ENCODE data around the gene MRPS23.
A peak's percentile ranks its signal among the peaks of the same experiment; 100 is the strongest.

MRPS23 gene

GRCh38 chr17:57881783-57882351 lies 32.0 kb upstream of the MRPS23 start:
- WGBS, 2 donors (ENCODE audit: extremely low coverage in 2 of 2, insufficient read length in 2 of 2, insufficient replicate concordance in 1 of 2) = no CpG with 5 or more reads among the region's 9 CpGs
- H2BK12ac ChIP-seq (ENCODE audit: low read length) = no peak overlapping the region
- H3K14ac ChIP-seq (ENCODE audit: low read length) = peak overlapping the region; percentile 58
- H3K4me3 ChIP-seq (ENCODE audit: low read length in 2 of 2) = no peak overlapping the region
- H3K4me1 ChIP-seq (ENCODE audit: control insufficient read depth in 2 of 2, insufficient read depth in 1 of 2, low read depth in 1 of 2, low read length in 2 of 2) = peaks cover 10 to 13% of the 10 kb centered on the region in 2 donors
- H2AK5ac ChIP-seq (ENCODE audit: low read depth, low read length) = peak overlapping the region; percentile 80
- H4K8ac ChIP-seq (ENCODE audit: low read depth, low read length) = no peak overlapping the region
- H2BK15ac ChIP-seq (ENCODE audit: low read length) = peak overlapping the region; percentile 83
- H3K9me3 ChIP-seq (replicated peaks in 1 of 2; ENCODE audit: control insufficient read depth in 2 of 2, insufficient read depth in 1 of 2, low read depth in 1 of 2, low read length in 2 of 2) = peaks cover 2 to 16% of the 10 kb centered on the region in 2 donors
- H3K27me3 ChIP-seq (ENCODE audit: control insufficient read depth in 3 of 3, insufficient read depth in 3 of 3, low read depth in 1 of 3, low read length in 3 of 3) = no peaks in the 10 kb centered on the region
- peak overlapping the region; percentile 50 for H3K18ac ChIP-seq (ENCODE audit: low read length)
- H3K4me2 ChIP-seq (ENCODE audit: insufficient read depth, low read length, poor library complexity, severe bottlenecking) = no peak overlapping the region
- DNase-seq (ENCODE audit: low spot score) = no peak
- H2BK5ac ChIP-seq (ENCODE audit: low read length) = no peak overlapping the region
- no peak overlapping the region for H3K23ac ChIP-seq (ENCODE audit: low read depth, low read length, poor library complexity)
- H2AFZ ChIP-seq (ENCODE audit: low read length) = no peak overlapping the region
- H3K27ac ChIP-seq (replicated peaks; ENCODE audit: low read length) = no peak overlapping the region
- H3K9ac ChIP-seq (ENCODE audit: low read depth, low read length, poor library complexity) = no peak overlapping the region
- H3K4ac ChIP-seq (ENCODE audit: low read length) = no peak overlapping the region
- no peak overlapping the region for H4K91ac ChIP-seq (ENCODE audit: low read depth, low read length, poor library complexity)
- peaks cover 12 to 89% of the 10 kb centered on the region in 2 donors for H3K36me3 ChIP-seq (replicated peaks in 1 of 2; ENCODE audit: control insufficient read depth in 2 of 2, insufficient read depth in 2 of 2, low read length in 2 of 2)
- H3K79me1 ChIP-seq (ENCODE audit: low read depth, low read length) = no peaks in the 10 kb centered on the region
- H2BK120ac ChIP-seq (ENCODE audit: low read depth, low read length) = no peak overlapping the region

GRCh38 chr17:57881143-57881542 lies 31.3 kb upstream of the MRPS23 start:
- H3K27me3 ChIP-seq (ENCODE audit: control insufficient read depth in 3 of 3, insufficient read depth in 3 of 3, low read depth in 1 of 3, low read length in 3 of 3) = no peaks in the 10 kb centered on the region
- peaks cover 13 to 18% of the 10 kb centered on the region in 2 donors for H3K4me1 ChIP-seq (ENCODE audit: control insufficient read depth in 2 of 2, insufficient read depth in 1 of 2, low read depth in 1 of 2, low read length in 2 of 2)
- H4K8ac ChIP-seq (ENCODE audit: low read depth, low read length) = no peak overlapping the region
- H3K4ac ChIP-seq (ENCODE audit: low read length) = peak overlapping the region; percentile 24
- no peak overlapping the region for H2AFZ ChIP-seq (ENCODE audit: low read length)
- no peak overlapping the region for H2BK12ac ChIP-seq (ENCODE audit: low read length)
- H3K9ac ChIP-seq (ENCODE audit: low read depth, low read length, poor library complexity) = peak overlapping the region; percentile 61
- no peak overlapping the region for H2BK120ac ChIP-seq (ENCODE audit: low read depth, low read length)
- peak overlapping the region; percentile 80 for H2AK5ac ChIP-seq (ENCODE audit: low read depth, low read length)
- no peaks in the 10 kb centered on the region for H3K79me1 ChIP-seq (ENCODE audit: low read depth, low read length)
- DNase-seq (ENCODE audit: low spot score) = no peak
- no peak overlapping the region for H3K4me2 ChIP-seq (ENCODE audit: insufficient read depth, low read length, poor library complexity, severe bottlenecking)
- H3K27ac ChIP-seq (replicated peaks; ENCODE audit: low read length) = no peak overlapping the region
- peaks cover 15 to 94% of the 10 kb centered on the region in 2 donors for H3K36me3 ChIP-seq (replicated peaks in 1 of 2; ENCODE audit: control insufficient read depth in 2 of 2, insufficient read depth in 2 of 2, low read length in 2 of 2)
- peak overlapping the region; percentile 23 for H3K14ac ChIP-seq (ENCODE audit: low read length)
- H3K23ac ChIP-seq (ENCODE audit: low read depth, low read length, poor library complexity) = peak overlapping the region; percentile 67
- H2BK15ac ChIP-seq (ENCODE audit: low read length) = peak overlapping the region; percentile 44
- H3K18ac ChIP-seq (ENCODE audit: low read length) = peak overlapping the region; percentile 61
- peak overlapping the region; percentile 97 for H4K91ac ChIP-seq (ENCODE audit: low read depth, low read length, poor library complexity)
- no peak overlapping the region for H2BK5ac ChIP-seq (ENCODE audit: low read length)
- WGBS, 2 donors (ENCODE audit: extremely low coverage in 2 of 2, insufficient read length in 2 of 2, insufficient replicate concordance in 1 of 2) = no CpG with 5 or more reads among the region's 8 CpGs
- H3K4me3 ChIP-seq (ENCODE audit: low read length in 2 of 2) = peak overlapping the region in 1 of 2 donors; percentile 2
- peaks cover 2 to 16% of the 10 kb centered on the region in 2 donors for H3K9me3 ChIP-seq (replicated peaks in 1 of 2; ENCODE audit: control insufficient read depth in 2 of 2, insufficient read depth in 1 of 2, low read depth in 1 of 2, low read length in 2 of 2)

DNA sequence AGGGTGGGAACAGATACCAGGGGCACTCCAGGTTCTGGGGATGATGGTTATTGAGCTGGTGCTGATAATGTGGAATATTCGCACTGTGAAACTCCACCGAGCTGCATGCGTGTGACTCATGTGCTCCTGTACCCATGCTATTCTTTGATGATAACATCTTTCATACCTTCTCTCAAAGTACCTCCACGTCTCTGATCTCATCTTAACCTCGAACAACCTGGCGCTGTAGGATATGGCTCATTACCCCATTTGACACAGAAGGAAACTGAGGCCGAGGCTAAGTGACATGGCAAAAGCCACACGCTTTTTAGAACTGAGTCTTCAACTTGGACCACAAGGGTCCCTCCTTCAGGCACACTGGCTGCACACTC lies 30.2 kb upstream of the MRPS23 start:
- Histone ChIP-seq H2AFZ (ENCODE audit: low read length) (no peak overlapping the region), H3K14ac (ENCODE audit: low read length) (no peak overlapping the region), H3K27ac (replicated peaks; ENCODE audit: low read length) (no peak overlapping the region), H4K91ac (ENCODE audit: low read depth, low read length, poor library complexity) (no peak overlapping the region), H3K4ac (ENCODE audit: low read length) (no peak overlapping the region), H3K23ac (ENCODE audit: low read depth, low read length, poor library complexity) (no peak overlapping the region), H3K4me2 (ENCODE audit: insufficient read depth, low read length, poor library complexity, severe bottlenecking) (no peak overlapping the region), H3K9me3 (replicated peaks in 1 of 2; ENCODE audit: control insufficient read depth in 2 of 2, insufficient read depth in 1 of 2, low read depth in 1 of 2, low read length in 2 of 2) (peaks cover 2 to 16% of the 10 kb centered on the region in 2 donors), H3K9ac (ENCODE audit: low read depth, low read length, poor library complexity) (no peak overlapping the region), H2BK120ac (ENCODE audit: low read depth, low read length) (no peak overlapping the region), H3K4me3 (ENCODE audit: low read length in 2 of 2) (no peak overlapping the region), H2BK5ac (ENCODE audit: low read length) (no peak overlapping the region), H2BK15ac (ENCODE audit: low read length) (no peak overlapping the region), H3K27me3 (ENCODE audit: control insufficient read depth in 3 of 3, insufficient read depth in 3 of 3, low read depth in 1 of 3, low read length in 3 of 3) (no peaks in the 10 kb centered on the region), H2BK12ac (ENCODE audit: low read length) (no peak overlapping the region), H3K36me3 (replicated peaks in 1 of 2; ENCODE audit: control insufficient read depth in 2 of 2, insufficient read depth in 2 of 2, low read length in 2 of 2) (peaks cover 15 to 89% of the 10 kb centered on the region in 2 donors), H3K79me1 (ENCODE audit: low read depth, low read length) (no peaks in the 10 kb centered on the region), H3K4me1 (ENCODE audit: control insufficient read depth in 2 of 2, insufficient read depth in 1 of 2, low read depth in 1 of 2, low read length in 2 of 2) (peaks cover 22 to 28% of the 10 kb centered on the region in 2 donors), H2AK5ac (ENCODE audit: low read depth, low read length) (no peak overlapping the region), H3K18ac (ENCODE audit: low read length) (peak overlapping the region; percentile 28), H4K8ac (ENCODE audit: low read depth, low read length) (no peak overlapping the region)
- WGBS, 2 donors (ENCODE audit: extremely low coverage in 2 of 2, insufficient read length in 2 of 2, insufficient replicate concordance in 1 of 2) = no CpG with 5 or more reads among the region's 8 CpGs
- no peak for DNase-seq (ENCODE audit: low spot score)

DNA sequence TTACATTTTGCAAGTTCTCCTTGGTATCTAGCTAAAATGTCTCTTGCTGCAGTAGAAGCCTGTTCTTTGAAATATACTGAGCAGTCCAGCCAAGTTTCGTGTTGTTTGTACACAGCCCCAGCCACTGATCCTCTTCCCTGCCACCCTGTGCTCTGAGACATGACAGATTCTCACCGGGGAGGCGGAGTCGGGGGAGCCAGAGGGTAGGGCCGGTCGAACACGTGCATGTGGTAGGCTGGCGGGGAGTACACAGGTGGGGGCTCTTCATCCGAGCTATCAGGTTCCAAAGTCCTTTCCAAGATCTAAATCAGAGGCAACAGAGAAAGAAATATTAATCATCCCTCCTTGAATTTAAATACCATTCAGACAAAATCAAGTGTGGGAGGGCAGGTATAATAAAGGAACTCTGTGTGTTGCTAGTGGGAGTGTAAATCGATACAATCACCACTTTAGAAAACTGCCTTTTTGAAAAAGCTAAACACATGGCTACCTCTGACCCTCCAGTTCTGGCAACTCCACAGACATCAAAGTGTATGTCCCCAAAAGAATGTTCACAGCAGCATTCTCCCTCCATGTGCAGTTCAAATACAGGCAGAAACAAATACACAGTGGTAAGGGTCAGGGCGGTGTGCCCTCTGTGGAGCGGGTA lies 29.7 kb upstream of the MRPS23 start:
- Histone ChIP-seq H3K23ac (ENCODE audit: low read depth, low read length, poor library complexity) (no peak overlapping the region), H4K8ac (ENCODE audit: low read depth, low read length) (no peak overlapping the region), H3K36me3 (replicated peaks in 1 of 2; ENCODE audit: control insufficient read depth in 2 of 2, insufficient read depth in 2 of 2, low read length in 2 of 2) (peaks cover 15 to 84% of the 10 kb centered on the region in 2 donors), H2BK12ac (ENCODE audit: low read length) (no peak overlapping the region), H2BK120ac (ENCODE audit: low read depth, low read length) (no peak overlapping the region), H3K4ac (ENCODE audit: low read length) (no peak overlapping the region), H3K27me3 (ENCODE audit: control insufficient read depth in 3 of 3, insufficient read depth in 3 of 3, low read depth in 1 of 3, low read length in 3 of 3) (no peaks in the 10 kb centered on the region), H3K79me1 (ENCODE audit: low read depth, low read length) (no peaks in the 10 kb centered on the region), H4K91ac (ENCODE audit: low read depth, low read length, poor library complexity) (no peak overlapping the region), H3K14ac (ENCODE audit: low read length) (no peak overlapping the region), H3K4me3 (ENCODE audit: low read length in 2 of 2) (no peak overlapping the region), H3K4me2 (ENCODE audit: insufficient read depth, low read length, poor library complexity, severe bottlenecking) (no peak overlapping the region), H3K18ac (ENCODE audit: low read length) (no peak overlapping the region), H2BK15ac (ENCODE audit: low read length) (no peak overlapping the region), H3K27ac (replicated peaks; ENCODE audit: low read length) (no peak overlapping the region), H3K4me1 (ENCODE audit: control insufficient read depth in 2 of 2, insufficient read depth in 1 of 2, low read depth in 1 of 2, low read length in 2 of 2) (peaks cover 26 to 32% of the 10 kb centered on the region in 2 donors), H2AK5ac (ENCODE audit: low read depth, low read length) (no peak overlapping the region), H2BK5ac (ENCODE audit: low read length) (no peak overlapping the region), H3K9ac (ENCODE audit: low read depth, low read length, poor library complexity) (no peak overlapping the region), H3K9me3 (replicated peaks in 1 of 2; ENCODE audit: control insufficient read depth in 2 of 2, insufficient read depth in 1 of 2, low read depth in 1 of 2, low read length in 2 of 2) (peaks cover 2 to 14% of the 10 kb centered on the region in 2 donors), H2AFZ (ENCODE audit: low read length) (no peak overlapping the region)
- DNase-seq (ENCODE audit: low spot score) = no peak
- WGBS, 2 donors (ENCODE audit: extremely low coverage in 2 of 2, insufficient read length in 2 of 2, insufficient replicate concordance in 1 of 2) = no CpG with 5 or more reads among the region's 12 CpGs

Data from neuronal stem cell (in vitro differentiated cells).